Measurements from ENCODE around the gene CD79A.

GRCh38 chr19:41905273-41906002 is 28.4 kb downstream of the CD79A start:
- TF ChIP-seq CTCF (IDR thresholded peaks at IDR 0.05) (no peak), POLR2A (IDR thresholded peaks at IDR 0.05) (no peak)

Measured in esophagus squamous epithelium (tissue), 4 donors.